Breast epithelium (tissue), 4 donors: ENCODE measurements around the gene TPM2. TPM values are rescaled to one million over a fixed set of nuclear protein-coding genes. Genes with fewer than 3 reads are reported as not detected.

Experiments used
- DNase-seq, 2 donors: peaks; one replicate each; pipeline ENCODE4 v3.0.0-alpha.2; 2019; ENCODE audit warnings: low spot score in 2 of 2
- H3K27ac ChIP-seq, 2 donors: fragments of 200-600 bp; sonication (generic) in 1 of 2; one replicate each; pipeline ENCODE4 v1.5.1; 2016 to 2019; ENCODE audit warnings: mild to moderate bottlenecking in 1 of 2
- H3K27me3 ChIP-seq, 2 donors: fragments of 200-600 bp; sonication (generic) in 1 of 2; one replicate each; pipeline versions ENCODE4 v1.5.1 to v1.6.0; 2017 to 2019; ENCODE audit warnings: control low read depth in 1 of 2, mild to moderate bottlenecking in 1 of 2
- H3K36me3 ChIP-seq: fragments of 200-600 bp; one replicate; pipeline ENCODE4 v1.5.1; 2019
- H3K4me1 ChIP-seq, 2 donors: fragments of 200-600 bp; sonication (generic); one replicate each; pipeline ENCODE4 v1.5.1; 2016 to 2019; ENCODE audit warnings: control low read depth in 1 of 2
- H3K4me3 ChIP-seq, 3 donors: fragments of 200-600 bp; sonication (generic); 1 replicate in 2 of 3; 2 replicates in 1 of 3; pipeline ENCODE4 v1.5.1; 2016 to 2019; ENCODE audit warnings: mild to moderate bottlenecking in 3 of 3, moderate library complexity in 2 of 3
- H3K9me3 ChIP-seq, 2 donors: fragments of 200-600 bp; sonication (generic) in 1 of 2; one replicate each; pipeline ENCODE4 v1.5.1; 2016 to 2019; ENCODE audit warnings: control low read depth in 1 of 2
- POLR2A ChIP-seq: fragments of 450-650 bp; IDR thresholded peaks from one replicate; pipeline ENCODE4 v1.6.1; 2016; ENCODE audit warnings: antibody characterized with exemption, mild to moderate bottlenecking, moderate library complexity
- POLR2AphosphoS5 ChIP-seq, 3 donors: sonication (generic); formaldehyde crosslinking; IDR thresholded peaks; one replicate each; pipeline ENCODE4 v1.6.1; 2017; ENCODE audit warnings: antibody characterized with exemption in 3 of 3
- intact Hi-C: fragments of 100-400 bp; cut with DNase I; formaldehyde crosslinking; loops from one replicate; pipeline ENCODE4 v1.15.1; 2023; ENCODE audit warnings: low total_unique reads
- total RNA-seq, 3 donors: library from RNA; depleted of rRNA; stranded (reverse); fragments of >200 nt; gene quantifications; one replicate each; pipeline ENCODE4 v1.1.0, GENCODE V29; 2016
- TF ChIP-seq, protein P1 (sequence below), 3 donors: fragments of 450-650 bp; IDR thresholded peaks; one replicate each; pipeline ENCODE4 v1.5.1; 2016 to 2017; ENCODE audit warnings: antibody characterized with exemption in 3 of 3, mild to moderate bottlenecking in 3 of 3, moderate library complexity in 3 of 3

Gene TPM2
- total RNA-seq, 3 donors from 2014 or later: 143 to 402 (median 258) TPM

DNA sequence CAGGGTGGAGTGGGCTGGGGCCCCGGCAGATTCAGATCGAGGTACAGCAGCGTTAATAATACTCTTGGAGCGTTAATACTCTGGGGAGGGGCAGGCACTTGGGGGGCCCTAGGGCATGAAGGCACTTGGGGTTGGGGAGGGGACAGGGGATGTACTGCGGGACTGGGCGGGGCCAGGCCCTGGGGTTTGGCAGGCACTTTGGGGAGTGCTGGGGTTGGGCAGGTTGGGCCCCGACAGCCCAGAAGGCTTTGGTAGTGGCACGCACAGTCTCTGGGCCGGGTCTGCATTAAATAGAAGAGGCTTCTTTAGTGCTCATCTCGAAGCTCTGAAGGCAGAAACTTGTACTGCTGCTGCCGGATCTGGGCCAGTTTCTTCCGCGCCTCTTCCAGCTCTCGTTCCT, 7.8 kb upstream of the TPM2 start:
- Histone ChIP-seq H3K36me3 (peaks cover 17% of the 10 kb centered on the region), H3K27ac (peak overlapping the region; percentile 20 to 66)
- DNase-seq: no peak

DNA sequence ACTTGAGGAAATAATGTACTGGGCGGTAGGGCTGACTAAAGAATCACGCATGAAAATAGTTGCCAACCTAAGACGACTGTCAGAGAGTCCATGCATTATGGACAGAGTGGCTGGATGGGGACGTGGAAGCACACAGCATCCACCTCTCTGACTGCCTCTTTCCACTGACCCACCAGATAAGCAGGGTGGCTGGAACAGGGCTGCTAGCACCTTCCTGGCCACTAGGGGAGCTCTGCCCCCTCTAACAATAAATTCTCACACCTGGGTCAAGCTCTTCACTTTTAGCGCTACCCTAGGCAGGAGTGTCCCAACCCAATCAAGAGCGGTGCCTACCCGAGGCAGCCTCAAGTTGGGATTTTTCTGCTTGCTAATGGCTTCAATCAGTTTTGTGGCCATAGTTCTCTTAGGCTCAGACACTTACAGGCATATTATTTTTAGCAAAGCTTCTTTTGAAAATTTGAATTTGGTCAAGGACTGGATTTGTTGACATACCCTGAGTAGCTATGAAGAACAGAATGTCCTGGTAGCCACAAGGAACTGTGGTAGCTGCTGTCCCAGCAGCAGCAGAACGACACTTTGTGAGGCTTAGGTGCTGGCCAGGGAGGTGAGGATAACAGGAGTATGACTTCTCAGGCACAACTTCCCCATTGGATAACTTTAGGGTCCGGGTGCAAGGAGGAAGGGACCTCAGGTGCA, 6.9 kb upstream of the TPM2 start:
- no peaks in the 10 kb centered on the region for H3K4me1 ChIP-seq
- peaks cover 17% of the 10 kb centered on the region for H3K36me3 ChIP-seq
- peak in 1 of 2 donors; percentile 54 for DNase-seq
- no peak overlapping the region for H3K4me3 ChIP-seq
- intact Hi-C loops: loop anchor here (1.0 kb wide), 1 partner anchor 33 kb away; no protein-coding TSS in a partner anchor
- TF ChIP-seq POLR2AphosphoS5 (IDR thresholded peaks at IDR 0.05) (peak in 1 of 3 donors; percentile 24), POLR2A (no peak)
- TF ChIP-seq, protein P1, sequence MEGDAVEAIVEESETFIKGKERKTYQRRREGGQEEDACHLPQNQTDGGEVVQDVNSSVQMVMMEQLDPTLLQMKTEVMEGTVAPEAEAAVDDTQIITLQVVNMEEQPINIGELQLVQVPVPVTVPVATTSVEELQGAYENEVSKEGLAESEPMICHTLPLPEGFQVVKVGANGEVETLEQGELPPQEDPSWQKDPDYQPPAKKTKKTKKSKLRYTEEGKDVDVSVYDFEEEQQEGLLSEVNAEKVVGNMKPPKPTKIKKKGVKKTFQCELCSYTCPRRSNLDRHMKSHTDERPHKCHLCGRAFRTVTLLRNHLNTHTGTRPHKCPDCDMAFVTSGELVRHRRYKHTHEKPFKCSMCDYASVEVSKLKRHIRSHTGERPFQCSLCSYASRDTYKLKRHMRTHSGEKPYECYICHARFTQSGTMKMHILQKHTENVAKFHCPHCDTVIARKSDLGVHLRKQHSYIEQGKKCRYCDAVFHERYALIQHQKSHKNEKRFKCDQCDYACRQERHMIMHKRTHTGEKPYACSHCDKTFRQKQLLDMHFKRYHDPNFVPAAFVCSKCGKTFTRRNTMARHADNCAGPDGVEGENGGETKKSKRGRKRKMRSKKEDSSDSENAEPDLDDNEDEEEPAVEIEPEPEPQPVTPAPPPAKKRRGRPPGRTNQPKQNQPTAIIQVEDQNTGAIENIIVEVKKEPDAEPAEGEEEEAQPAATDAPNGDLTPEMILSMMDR (IDR thresholded peaks at IDR 0.05): peak; percentile 51 to 74 (median 71)
- H3K9me3 ChIP-seq: no peaks in the 10 kb centered on the region
- no peaks in the 10 kb centered on the region for H3K27me3 ChIP-seq
- H3K27ac ChIP-seq: peak overlapping the region; percentile 36 to 66

More for the DNA sequence above, 7.8 kb upstream of the TPM2 start:
- H3K4me3 ChIP-seq: no peak overlapping the region
- H3K9me3 ChIP-seq: no peaks in the 10 kb centered on the region
- intact Hi-C loops: no loop called here
- H3K4me1 ChIP-seq: no peaks in the 10 kb centered on the region
- no peaks in the 10 kb centered on the region for H3K27me3 ChIP-seq
- TF ChIP-seq POLR2A (no peak), POLR2AphosphoS5 (IDR thresholded peaks at IDR 0.05) (no peak)
- TF ChIP-seq, protein P1 (IDR thresholded peaks at IDR 0.05): no peak

DNA sequence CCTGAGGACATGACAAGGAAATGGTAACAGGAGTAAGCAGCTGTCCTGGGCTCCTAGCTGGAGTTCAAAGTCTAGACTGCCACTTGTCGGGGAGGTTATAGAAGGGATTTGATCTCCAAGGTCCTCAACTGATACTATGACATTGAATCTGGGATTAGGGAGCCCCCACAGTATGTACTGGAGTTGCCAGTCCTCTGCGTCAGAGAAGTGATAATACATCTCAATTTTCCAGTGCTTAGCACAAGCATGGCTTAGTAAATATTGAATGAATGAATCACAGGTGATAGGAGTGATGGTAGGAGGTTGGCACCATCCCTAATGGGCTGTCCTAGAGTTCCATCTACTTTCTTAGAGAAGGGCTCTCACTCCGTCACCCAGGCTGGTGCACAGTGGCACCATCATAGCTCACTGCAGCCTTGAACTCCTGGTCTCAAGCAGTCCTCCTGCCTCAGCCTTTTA, 6.2 kb upstream of the TPM2 start:
- TF ChIP-seq POLR2A (no peak), POLR2AphosphoS5 (IDR thresholded peaks at IDR 0.05) (no peak)
- TF ChIP-seq, protein P1 (IDR thresholded peaks at IDR 0.05): no peak
- DNase-seq: no peak
- Histone ChIP-seq H3K36me3 (peaks cover 17% of the 10 kb centered on the region), H3K27me3 (no peaks in the 10 kb centered on the region), H3K27ac (peak overlapping the region; percentile 36 to 66), H3K4me1 (no peaks in the 10 kb centered on the region), H3K4me3 (no peak overlapping the region), H3K9me3 (no peaks in the 10 kb centered on the region)
- intact Hi-C loops: loop anchor here (1.0 kb wide), 1 partner anchor 33 kb away; no protein-coding TSS in a partner anchor

DNA sequence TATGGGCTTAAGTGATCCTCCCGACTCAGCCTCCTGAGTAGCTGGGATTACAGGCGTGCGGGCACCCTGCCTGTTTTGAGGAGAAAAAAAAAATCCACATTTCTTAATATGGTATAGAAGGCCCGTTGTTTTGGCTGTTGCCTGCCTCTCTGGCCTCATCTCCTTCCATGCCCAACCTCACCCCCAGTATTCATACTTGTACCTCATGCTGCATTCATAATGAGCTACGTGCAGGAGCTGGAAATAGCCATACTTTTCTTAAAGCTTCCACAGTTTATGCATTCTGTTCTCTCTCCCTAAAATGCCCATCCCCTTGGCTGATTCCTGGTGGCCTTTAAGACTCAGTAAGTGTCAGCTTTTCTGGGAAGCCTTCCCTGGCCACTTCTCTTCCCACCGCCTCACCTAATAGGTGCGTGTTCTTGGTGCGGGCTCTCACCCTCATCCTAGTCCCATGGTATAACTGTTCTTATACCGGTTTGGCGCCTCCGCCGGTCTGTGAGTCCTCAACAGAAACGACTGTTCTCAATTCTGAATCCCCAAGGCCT, 2.1 kb upstream of the TPM2 start:
- intact Hi-C loops: no loop called here
- H3K36me3 ChIP-seq: no peaks in the 10 kb centered on the region
- no peaks in the 10 kb centered on the region for H3K27me3 ChIP-seq
- TF ChIP-seq, protein P1 (IDR thresholded peaks at IDR 0.05): no peak
- TF ChIP-seq POLR2AphosphoS5 (IDR thresholded peaks at IDR 0.05): no peak
- TF ChIP-seq POLR2A: no peak
- peaks cover 0 to 3% of the 10 kb centered on the region in 2 donors for H3K4me1 ChIP-seq
- peak overlapping the region; percentile 92 to 94 for H3K27ac ChIP-seq
- no peaks in the 10 kb centered on the region for H3K9me3 ChIP-seq
- peak overlapping the region in 1 of 3 donors; percentile 81 for H3K4me3 ChIP-seq
- no peak for DNase-seq

DNA sequence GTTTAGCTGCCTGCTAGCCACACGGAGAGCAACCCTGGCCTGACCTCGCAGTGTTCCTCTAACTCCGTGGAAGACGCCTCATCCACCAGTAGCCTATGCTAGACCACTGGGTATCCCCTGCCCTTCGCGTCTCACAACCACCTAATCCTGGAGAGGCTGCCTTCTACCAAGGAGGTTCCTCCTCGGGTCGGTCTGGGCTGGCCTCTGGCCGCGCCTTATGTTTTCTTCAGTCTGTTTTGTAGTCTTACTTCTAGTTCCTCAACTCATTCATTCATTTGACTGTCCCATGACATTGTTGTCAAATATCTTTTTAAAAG, 1.6 kb upstream of the TPM2 start:
- DNase-seq: no peak
- Histone ChIP-seq H3K27ac (peak overlapping the region; percentile 92 to 94), H3K27me3 (no peaks in the 10 kb centered on the region), H3K4me3 (peak overlapping the region; percentile 55 to 81 (median 68)), H3K4me1 (peaks cover 0 to 3% of the 10 kb centered on the region in 2 donors), H3K36me3 (no peaks in the 10 kb centered on the region), H3K9me3 (no peaks in the 10 kb centered on the region)
- TF ChIP-seq, protein P1 (IDR thresholded peaks at IDR 0.05): no peak
- TF ChIP-seq POLR2A (no peak), POLR2AphosphoS5 (IDR thresholded peaks at IDR 0.05) (no peak)
- intact Hi-C loops: no loop called here
